ENCODE results near the gene LGALS16.

LGALS16 gene

GRCh38 chr19:39692822-39693221, 37.1 kb downstream of the LGALS16 start:
- Histone ChIP-seq H3K4me3 (ENCODE audit: low read length) (no peak overlapping the region), H3K36me3 (ENCODE audit: control insufficient read depth, insufficient read depth, low read length) (no peaks in the 10 kb centered on the region), H3K27me3 (ENCODE audit: control insufficient read depth, insufficient read depth, low read length) (no peaks in the 10 kb centered on the region), H3K4me1 (ENCODE audit: control insufficient read depth, insufficient read depth, low read length) (peaks cover 2% of the 10 kb centered on the region; the same call in 1 of the 2 replicates), H3K9me3 (ENCODE audit: control insufficient read depth, insufficient read depth, low read length) (no peaks in the 10 kb centered on the region), H3K27ac (ENCODE audit: low read length) (no peak overlapping the region)
- DNase-seq (ENCODE audit: low read depth, low spot score) = no peak
- no CpG with 5 or more reads among the region's 1 CpG for WGBS (ENCODE audit: insufficient coverage, insufficient read length)

- H3K4me1 ChIP-seq (ENCODE audit: control insufficient read depth, insufficient read depth, low read length) = peaks cover 2% of the 10 kb centered on the region; the same call in 1 of the 2 replicates
- H3K4me3 ChIP-seq (ENCODE audit: low read length) = no peak overlapping the region
- no peak for DNase-seq (ENCODE audit: low read depth, low spot score)
- H3K27me3 ChIP-seq (ENCODE audit: control insufficient read depth, insufficient read depth, low read length) = no peaks in the 10 kb centered on the region
- no peaks in the 10 kb centered on the region for H3K9me3 ChIP-seq (ENCODE audit: control insufficient read depth, insufficient read depth, low read length)
- H3K27ac ChIP-seq (ENCODE audit: low read length) = no peak overlapping the region
- no peaks in the 10 kb centered on the region for H3K36me3 ChIP-seq (ENCODE audit: control insufficient read depth, insufficient read depth, low read length)
- no CpG with 5 or more reads among the region's 2 CpGs for WGBS (ENCODE audit: insufficient coverage, insufficient read length)
Observed at GRCh38 chr19:39695759-39696158, 40.0 kb downstream of the LGALS16 start.

GRCh38 chr19:39696387-39696786, 40.7 kb downstream of the LGALS16 start:
- no peak for DNase-seq (ENCODE audit: low read depth, low spot score)
- Histone ChIP-seq H3K27ac (ENCODE audit: low read length) (no peak overlapping the region), H3K9me3 (ENCODE audit: control insufficient read depth, insufficient read depth, low read length) (no peaks in the 10 kb centered on the region), H3K4me3 (ENCODE audit: low read length) (no peak overlapping the region), H3K4me1 (ENCODE audit: control insufficient read depth, insufficient read depth, low read length) (peaks cover 2% of the 10 kb centered on the region; the same call in 1 of the 2 replicates), H3K27me3 (ENCODE audit: control insufficient read depth, insufficient read depth, low read length) (no peaks in the 10 kb centered on the region), H3K36me3 (ENCODE audit: control insufficient read depth, insufficient read depth, low read length) (no peaks in the 10 kb centered on the region)
- no CpG with 5 or more reads among the region's 2 CpGs for WGBS (ENCODE audit: insufficient coverage, insufficient read length)

- no peak overlapping the region for H3K27ac ChIP-seq (ENCODE audit: low read length)
- H3K9me3 ChIP-seq (ENCODE audit: control insufficient read depth, insufficient read depth, low read length) = no peaks in the 10 kb centered on the region
- H3K4me1 ChIP-seq (ENCODE audit: control insufficient read depth, insufficient read depth, low read length) = peaks cover 2% of the 10 kb centered on the region; the same call in 1 of the 2 replicates
- no peaks in the 10 kb centered on the region for H3K36me3 ChIP-seq (ENCODE audit: control insufficient read depth, insufficient read depth, low read length)
- H3K4me3 ChIP-seq (ENCODE audit: low read length) = no peak overlapping the region
- no peaks in the 10 kb centered on the region for H3K27me3 ChIP-seq (ENCODE audit: control insufficient read depth, insufficient read depth, low read length)
- DNase-seq (ENCODE audit: low read depth, low spot score) = no peak
Observed at GRCh38 chr19:39698535-39698934, 42.8 kb downstream of the LGALS16 start.

- WGBS (ENCODE audit: insufficient coverage, insufficient read length) = no CpG with 5 or more reads among the region's 5 CpGs
- no peaks in the 10 kb centered on the region for H3K9me3 ChIP-seq (ENCODE audit: control insufficient read depth, insufficient read depth, low read length)
- no peaks in the 10 kb centered on the region for H3K27me3 ChIP-seq (ENCODE audit: control insufficient read depth, insufficient read depth, low read length)
- no peak overlapping the region for H3K27ac ChIP-seq (ENCODE audit: low read length)
- DNase-seq (ENCODE audit: low read depth, low spot score) = no peak
- no peaks in the 10 kb centered on the region for H3K36me3 ChIP-seq (ENCODE audit: control insufficient read depth, insufficient read depth, low read length)
- H3K4me3 ChIP-seq (ENCODE audit: low read length) = no peak overlapping the region
- H3K4me1 ChIP-seq (ENCODE audit: control insufficient read depth, insufficient read depth, low read length) = no peaks in the 10 kb centered on the region
Observed at GRCh38 chr19:39701291-39701690, 45.6 kb downstream of the LGALS16 start.

GRCh38 chr19:39704181-39705044, 48.7 kb downstream of the LGALS16 start, which contains the start of gene LGALS14:
Gene LGALS14, plus strand, starts transcription at chr19:39704481. Its CDS starts 48 bp downstream, at chr19:39704529.
- Histone ChIP-seq H3K36me3 (ENCODE audit: control insufficient read depth, insufficient read depth, low read length) (no peaks in the 10 kb centered on the region), H3K9me3 (ENCODE audit: control insufficient read depth, insufficient read depth, low read length) (no peaks in the 10 kb centered on the region), H3K4me1 (ENCODE audit: control insufficient read depth, insufficient read depth, low read length) (no peaks in the 10 kb centered on the region), H3K27ac (ENCODE audit: low read length) (no peak within 1 kb of the TSS), H3K27me3 (ENCODE audit: control insufficient read depth, insufficient read depth, low read length) (no peaks in the 10 kb centered on the region), H3K4me3 (ENCODE audit: low read length) (no peak within 1 kb of the TSS)
- WGBS (ENCODE audit: insufficient coverage, insufficient read length) = no CpG with 5 or more reads among the region's 6 CpGs
- DNase-seq (ENCODE audit: low read depth, low spot score) = no peak

- Histone ChIP-seq H3K27ac (ENCODE audit: low read length) (no peak overlapping the region), H3K36me3 (ENCODE audit: control insufficient read depth, insufficient read depth, low read length) (no peaks in the 10 kb centered on the region), H3K4me1 (ENCODE audit: control insufficient read depth, insufficient read depth, low read length) (no peaks in the 10 kb centered on the region), H3K27me3 (ENCODE audit: control insufficient read depth, insufficient read depth, low read length) (no peaks in the 10 kb centered on the region), H3K4me3 (ENCODE audit: low read length) (no peak overlapping the region), H3K9me3 (ENCODE audit: control insufficient read depth, insufficient read depth, low read length) (no peaks in the 10 kb centered on the region)
- no CpG with 5 or more reads among the region's 8 CpGs for WGBS (ENCODE audit: insufficient coverage, insufficient read length)
- DNase-seq (ENCODE audit: low read depth, low spot score) = no peak
Observed at GRCh38 chr19:39705578-39706188, 50.0 kb downstream of the LGALS16 start.

GRCh38 chr19:39708594-39708993, 52.9 kb downstream of the LGALS16 start:
- Histone ChIP-seq H3K4me3 (ENCODE audit: low read length) (no peak overlapping the region), H3K27me3 (ENCODE audit: control insufficient read depth, insufficient read depth, low read length) (no peaks in the 10 kb centered on the region), H3K27ac (ENCODE audit: low read length) (no peak overlapping the region), H3K9me3 (ENCODE audit: control insufficient read depth, insufficient read depth, low read length) (no peaks in the 10 kb centered on the region), H3K36me3 (ENCODE audit: control insufficient read depth, insufficient read depth, low read length) (no peaks in the 10 kb centered on the region), H3K4me1 (ENCODE audit: control insufficient read depth, insufficient read depth, low read length) (no peaks in the 10 kb centered on the region)
- no CpG with 5 or more reads among the region's 6 CpGs for WGBS (ENCODE audit: insufficient coverage, insufficient read length)
- no peak for DNase-seq (ENCODE audit: low read depth, low spot score)

- Histone ChIP-seq H3K4me3 (ENCODE audit: low read length) (no peak overlapping the region), H3K27ac (ENCODE audit: low read length) (no peak overlapping the region), H3K27me3 (ENCODE audit: control insufficient read depth, insufficient read depth, low read length) (no peaks in the 10 kb centered on the region), H3K4me1 (ENCODE audit: control insufficient read depth, insufficient read depth, low read length) (no peaks in the 10 kb centered on the region), H3K36me3 (ENCODE audit: control insufficient read depth, insufficient read depth, low read length) (no peaks in the 10 kb centered on the region), H3K9me3 (ENCODE audit: control insufficient read depth, insufficient read depth, low read length) (no peaks in the 10 kb centered on the region)
- no peak for DNase-seq (ENCODE audit: low read depth, low spot score)
- no CpG with 5 or more reads among the region's 5 CpGs for WGBS (ENCODE audit: insufficient coverage, insufficient read length)
Observed at GRCh38 chr19:39709026-39709872, 53.5 kb downstream of the LGALS16 start.

All from iPS DF 6.9 (cell line).